Keratinocyte (primary cell): ENCODE measurements around the gene PRPF18. TPM values are rescaled to one million over a fixed set of nuclear protein-coding genes. Genes with fewer than 3 reads are reported as not detected.

Experiments used
- DNase-seq: peaks from one replicate; pipeline ENCODE4 v3.0.0-alpha.2; 2011; ENCODE audit warnings: low read depth, missing footprints, low spot score
- FAIRE-seq: peaks from 2 replicates; lab custom pipeline; 2011; peaks lifted over from hg19 to GRCh38; lab: Jason Lieb, UNC
- H2AFZ ChIP-seq: 2 replicates; pipeline ENCODE4 v1.6.0; 2012; ENCODE audit warnings: low read length, control low read depth, inconsistent platforms; ENCODE audit not compliant: control insufficient read depth
- H3K27ac ChIP-seq: 2 replicates; pipeline ENCODE4 v1.5.1; 2011; ENCODE audit warnings: low read length; ENCODE audit not compliant: control insufficient read depth, insufficient read depth
- H3K27me3 ChIP-seq: 3 replicates; pipeline ENCODE4 v1.6.0; 2011; ENCODE audit warnings: low read length; ENCODE audit not compliant: control insufficient read depth, insufficient read depth; ENCODE audit errors: extremely low read depth
- H3K36me3 ChIP-seq, 2 experiments: 2 replicates in 1 of 2; 3 replicates in 1 of 2; pipeline ENCODE4 v1.5.1; 2011; ENCODE audit warnings: low read length in 2 of 2, mild to moderate bottlenecking in 1 of 2; ENCODE audit not compliant: control insufficient read depth in 2 of 2, insufficient read depth in 2 of 2; ENCODE audit errors: extremely low read depth in 1 of 2
- H3K4me1 ChIP-seq: 3 replicates; pipeline ENCODE4 v1.5.1; 2011; ENCODE audit warnings: low read length; ENCODE audit not compliant: control insufficient read depth, insufficient read depth; ENCODE audit errors: extremely low read depth
- H3K4me2 ChIP-seq: 3 replicates; pipeline ENCODE4 v1.6.0; 2011; ENCODE audit warnings: low read depth, low read length; ENCODE audit not compliant: control insufficient read depth, insufficient read depth; ENCODE audit errors: extremely low read depth
- H3K4me3 ChIP-seq, 3 experiments: fragments of 200-600 bp in 1 of 3; sonication (generic) in 1 of 3; 2 replicates in 2 of 3; 3 replicates in 1 of 3; pipeline ENCODE4 v1.5.1; 2011 to 2016; ENCODE audit warnings: low read length in 3 of 3, mild to moderate bottlenecking in 3 of 3, control low read depth in 2 of 3, inconsistent platforms in 1 of 3, low read depth in 1 of 3, mixed read lengths in 1 of 3, mixed run types in 1 of 3, moderate library complexity in 1 of 3; ENCODE audit not compliant: control insufficient read depth in 2 of 3, insufficient read depth in 2 of 3; ENCODE audit errors: extremely low read depth in 1 of 3
- H3K79me2 ChIP-seq: 2 replicates; pipeline ENCODE4 v1.6.0; 2012; ENCODE audit warnings: low read length; ENCODE audit not compliant: control insufficient read depth, insufficient read depth
- H3K9ac ChIP-seq: 3 replicates; pipeline ENCODE4 v1.6.0; 2011; ENCODE audit warnings: low read length; ENCODE audit not compliant: control insufficient read depth, insufficient read depth; ENCODE audit errors: extremely low read depth
- H3K9me1 ChIP-seq: 3 replicates; pipeline ENCODE4 v1.6.0; 2011; ENCODE audit warnings: low read length; ENCODE audit not compliant: control insufficient read depth, insufficient read depth; ENCODE audit errors: extremely low read depth
- H3K9me3 ChIP-seq: 2 replicates; pipeline ENCODE4 v1.5.1; 2012; ENCODE audit warnings: low read depth, low read length; ENCODE audit not compliant: control insufficient read depth
- H4K20me1 ChIP-seq: 3 replicates; pipeline ENCODE4 v1.6.0; 2011; ENCODE audit warnings: low read length; ENCODE audit not compliant: control insufficient read depth, insufficient read depth; ENCODE audit errors: extremely low read depth
- EZH2 ChIP-seq: IDR thresholded peaks from one replicate; pipeline ENCODE4 v1.6.1; 2012; ENCODE audit warnings: inconsistent platforms, mild to moderate bottlenecking, low read length, moderate library complexity
- dilution Hi-C: fragments of 300-500 bp; cut with MboI; formaldehyde crosslinking; loops from one replicate; pipeline ENCODE4 v1.7.0; 2020; ENCODE audit warnings: low sequenced_read_pairs; ENCODE audit not compliant: extremely low pct_ligation_motif_present
- polyA plus RNA-seq, 5 experiments: library from polyadenylated mRNA; depleted of rRNA in 3 of 5; stranded (reverse) in 3 of 5; stranded (forward) in 1 of 5; unstranded in 1 of 5; fragments of >200 nt; gene quantifications; 1 replicate in 1 of 5; 2 replicates in 3 of 5; 3 replicates in 1 of 5; pipeline versions ENCODE4 v1.2.1 to v1.2.3, GENCODE V29; 2011 to 2012; ENCODE audit warnings: missing spikeins in 2 of 5, low read depth in 1 of 5, low replicate concordance in 1 of 5
- TF ChIP-seq, protein P1 (sequence below), 3 experiments: IDR thresholded peaks in 1 of 3; conservative IDR thresholded peaks in 1 of 3; optimal IDR thresholded peaks in 1 of 3; 2 replicates in 2 of 3; 3 replicates in 1 of 3; pipeline versions ENCODE3 to v1.5.1; 2011; ENCODE audit warnings: low read length in 3 of 3, mild to moderate bottlenecking in 3 of 3, moderate library complexity in 2 of 3, control low read depth in 1 of 3, inconsistent platforms in 1 of 3; ENCODE audit not compliant: insufficient read depth in 2 of 3; ENCODE audit errors: extremely low read depth in 1 of 3

PRPF18 gene
- polyA plus RNA-seq, 1 donor (not counting 4 experiments of a cell fraction or from before 2014, with no cell fraction given) = 28.0 TPM

DNA sequence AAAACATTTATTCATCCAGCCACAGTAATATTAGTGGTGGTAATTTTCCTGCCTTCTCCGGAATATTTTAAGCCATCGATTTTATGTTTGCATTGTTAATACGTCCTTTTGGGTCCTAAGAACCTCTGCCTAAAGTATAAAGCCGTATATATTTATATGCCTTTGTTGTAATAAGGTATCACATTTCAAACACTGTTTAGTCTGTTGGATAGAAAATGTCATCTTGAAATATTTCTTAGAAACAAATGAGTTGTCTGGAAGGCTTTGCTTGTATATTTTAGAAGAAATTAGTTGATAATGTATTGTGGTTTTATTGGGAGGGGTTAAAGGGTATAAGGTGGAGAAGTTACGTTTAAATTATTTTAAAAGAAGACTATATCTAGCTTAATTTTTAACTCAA lies 11.1 kb downstream of the PRPF18 start:
- H3K4me2 ChIP-seq = no peak overlapping the region
- FAIRE-seq (no peak), DNase-seq (no peak)
- peaks cover 0 to 10% of the 10 kb centered on the region in 2 experiments for H3K36me3 ChIP-seq
- H3K4me3 ChIP-seq = no peak overlapping the region
- peaks cover 17% of the 10 kb centered on the region for H3K79me2 ChIP-seq
- dilution Hi-C loops = no loop called here
- H3K9me3 ChIP-seq = no peaks in the 10 kb centered on the region
- TF ChIP-seq EZH2 = no peak
- no peaks in the 10 kb centered on the region for H3K27me3 ChIP-seq
- H3K9ac ChIP-seq = no peak overlapping the region
- H3K4me1 ChIP-seq = no peaks in the 10 kb centered on the region
- H4K20me1 ChIP-seq = no peaks in the 10 kb centered on the region
- no peak overlapping the region for H2AFZ ChIP-seq
- no peaks in the 10 kb centered on the region for H3K9me1 ChIP-seq
- H3K27ac ChIP-seq = no peak overlapping the region

DNA sequence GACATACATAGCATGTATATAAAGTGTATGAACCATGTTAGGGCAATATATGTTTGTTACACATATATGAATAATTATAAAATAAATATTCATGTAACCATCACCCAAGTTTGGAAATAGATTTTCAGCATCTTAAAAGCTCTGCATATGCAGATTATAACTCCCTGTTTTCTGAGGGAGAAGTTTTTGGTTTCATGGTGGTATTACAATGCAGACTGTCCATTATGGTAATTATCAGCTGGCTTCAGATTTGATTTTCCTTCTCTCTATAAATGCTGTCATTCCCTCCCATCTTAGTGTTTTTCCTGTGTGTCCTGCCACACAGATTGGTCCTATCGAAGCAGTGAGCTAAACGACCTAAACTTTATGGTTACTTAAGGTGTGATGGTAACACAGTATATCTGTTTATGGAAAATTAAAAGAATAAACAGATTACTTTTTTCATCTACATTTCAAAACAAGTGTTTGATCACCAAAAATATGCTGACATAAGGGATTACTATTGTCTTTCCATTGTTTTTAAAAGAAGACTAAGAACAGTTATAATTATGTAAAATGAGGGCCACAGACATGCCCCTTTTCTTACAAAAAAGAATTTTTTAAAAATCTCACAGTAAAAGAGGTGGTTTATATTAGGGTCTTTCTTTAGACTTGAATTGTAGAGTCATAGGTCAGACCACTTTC lies 17.7 kb downstream of the PRPF18 start:
- dilution Hi-C loops = no loop called here
- Histone ChIP-seq H4K20me1 (no peaks in the 10 kb centered on the region), H3K36me3 (peaks cover 0 to 7% of the 10 kb centered on the region in 2 experiments), H3K79me2 (no peaks in the 10 kb centered on the region), H3K9me3 (no peaks in the 10 kb centered on the region), H3K4me3 (no peak overlapping the region), H3K4me2 (no peak overlapping the region), H2AFZ (no peak overlapping the region), H3K4me1 (no peaks in the 10 kb centered on the region), H3K9me1 (no peaks in the 10 kb centered on the region), H3K27ac (no peak overlapping the region), H3K9ac (no peak overlapping the region), H3K27me3 (no peaks in the 10 kb centered on the region)
- FAIRE-seq = no peak
- TF ChIP-seq, protein P1, sequence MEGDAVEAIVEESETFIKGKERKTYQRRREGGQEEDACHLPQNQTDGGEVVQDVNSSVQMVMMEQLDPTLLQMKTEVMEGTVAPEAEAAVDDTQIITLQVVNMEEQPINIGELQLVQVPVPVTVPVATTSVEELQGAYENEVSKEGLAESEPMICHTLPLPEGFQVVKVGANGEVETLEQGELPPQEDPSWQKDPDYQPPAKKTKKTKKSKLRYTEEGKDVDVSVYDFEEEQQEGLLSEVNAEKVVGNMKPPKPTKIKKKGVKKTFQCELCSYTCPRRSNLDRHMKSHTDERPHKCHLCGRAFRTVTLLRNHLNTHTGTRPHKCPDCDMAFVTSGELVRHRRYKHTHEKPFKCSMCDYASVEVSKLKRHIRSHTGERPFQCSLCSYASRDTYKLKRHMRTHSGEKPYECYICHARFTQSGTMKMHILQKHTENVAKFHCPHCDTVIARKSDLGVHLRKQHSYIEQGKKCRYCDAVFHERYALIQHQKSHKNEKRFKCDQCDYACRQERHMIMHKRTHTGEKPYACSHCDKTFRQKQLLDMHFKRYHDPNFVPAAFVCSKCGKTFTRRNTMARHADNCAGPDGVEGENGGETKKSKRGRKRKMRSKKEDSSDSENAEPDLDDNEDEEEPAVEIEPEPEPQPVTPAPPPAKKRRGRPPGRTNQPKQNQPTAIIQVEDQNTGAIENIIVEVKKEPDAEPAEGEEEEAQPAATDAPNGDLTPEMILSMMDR (optimal IDR thresholded peaks at IDR 0.05 in 1 of 3, IDR thresholded peaks at IDR 0.05 in 1 of 3, conservative IDR thresholded peaks at IDR 0.05 in 1 of 3; ENCODE audit: extremely low read depth in 1 of 3, insufficient read depth in 2 of 3, low read length in 3 of 3) = no peak
- no peak for TF ChIP-seq EZH2
- no peak for DNase-seq
